T-cell (primary cell): ENCODE results near the gene SLCO2B1. TPM values are rescaled to one million over a fixed set of nuclear protein-coding genes. Genes with fewer than 3 reads are reported as not detected.

Experiments
- ATAC-seq, 4 experiments: fragments of 200-7000 bp in 3 of 4; fragments of 150-1000 bp in 1 of 4; cut with Tn5 transposase; replicated peaks in 1 of 4; 1 replicate in 3 of 4; 2 replicates in 1 of 4; pipeline ENCODE4 v1.10.0; 2021; ENCODE audit warnings: moderate library complexity in 3 of 4, mild to moderate bottlenecking in 2 of 4, moderate number of reproducible peaks in 1 of 4
- CTCF ChIA-PET, 2 donors: fragments of 300-600 bp; sonication (Branson Sonifier 250); formaldehyde crosslinking; loops; one replicate each; lab custom pipeline; 2022; ENCODE audit warnings: antibody characterized with exemption in 2 of 2; lab: Charles Lee
- POLR2A ChIA-PET, 2 donors: fragments of 300-600 bp; sonication (Branson Sonifier 250); formaldehyde crosslinking; loops; one replicate each; lab custom pipeline; 2022; ENCODE audit warnings: antibody characterized with exemption in 2 of 2; lab: Charles Lee
- DNase-seq, 35 experiments: peaks; one replicate each; pipeline versions ENCODE4 v3.0.0 to v3.0.0-alpha.2; 2013 to 2023
- H3K27ac ChIP-seq: one replicate; pipeline ENCODE4 v1.5.1; 2013; ENCODE audit warnings: low read length
- H3K27me3 ChIP-seq, 2 experiments: replicated peaks in 1 of 2; 1 replicate in 1 of 2; 2 replicates in 1 of 2; pipeline versions ENCODE4 v1.6.1 to v1.7.0; 2013; ENCODE audit warnings: low read length in 1 of 2, mixed read lengths in 1 of 2; ENCODE audit not compliant: control insufficient read depth in 2 of 2, insufficient read depth in 2 of 2; ENCODE audit errors: extremely low read depth in 1 of 2
- H3K36me3 ChIP-seq, 2 donors: 1 replicate in 1 of 2; 2 replicates in 1 of 2; pipeline versions ENCODE4 v1.6.1 to v1.7.0; 2013; ENCODE audit warnings: low read length in 1 of 2; ENCODE audit not compliant: control insufficient read depth in 2 of 2, insufficient read depth in 1 of 2; ENCODE audit errors: extremely low read depth in 1 of 2
- H3K4me1 ChIP-seq, 2 experiments: 1 replicate in 1 of 2; 2 replicates in 1 of 2; pipeline versions ENCODE4 v1.6.1 to v1.7.0; 2013; ENCODE audit warnings: low read length in 2 of 2, mixed read lengths in 1 of 2; ENCODE audit not compliant: insufficient read depth in 2 of 2, control insufficient read depth in 1 of 2; ENCODE audit errors: extremely low read depth in 1 of 2
- H3K4me3 ChIP-seq, 2 donors: 1 replicate in 1 of 2; 2 replicates in 1 of 2; pipeline versions ENCODE4 v1.5.1 to v1.7.0; 2013; ENCODE audit warnings: mild to moderate bottlenecking in 2 of 2, low read length in 1 of 2, moderate library complexity in 1 of 2; ENCODE audit not compliant: control insufficient read depth in 1 of 2; ENCODE audit errors: extremely low read depth in 1 of 2
- H3K9me3 ChIP-seq: 2 replicates; pipeline ENCODE4 v1.7.0; 2013
- H3K27ac Mint-ChIP-seq, 2 donors: one replicate each; pipeline ENCODE4 v1.8.0; 2020 to 2021; ENCODE audit warnings: mild to moderate bottlenecking in 2 of 2, mixed read lengths in 2 of 2
- H3K27me3 Mint-ChIP-seq, 2 donors: one replicate each; pipeline ENCODE4 v1.8.0; 2021 to 2022; ENCODE audit warnings: mixed read lengths in 2 of 2
- H3K36me3 Mint-ChIP-seq: one replicate; pipeline ENCODE4 v1.8.0; 2021; ENCODE audit warnings: mixed read lengths
- H3K4me1 Mint-ChIP-seq, 3 donors: one replicate each; pipeline ENCODE4 v1.8.0; 2020 to 2022; ENCODE audit warnings: mixed read lengths in 3 of 3, mild to moderate bottlenecking in 1 of 3
- H3K4me3 Mint-ChIP-seq, 3 donors: one replicate each; pipeline ENCODE4 v1.8.0; 2020 to 2022; ENCODE audit warnings: mild to moderate bottlenecking in 3 of 3, mixed read lengths in 3 of 3, moderate library complexity in 3 of 3
- H3K9me3 Mint-ChIP-seq, 3 donors: one replicate each; pipeline ENCODE4 v1.8.0; 2020 to 2022; ENCODE audit warnings: mixed read lengths in 3 of 3
- WGBS: methylation state at CpG from one replicate; pipeline ENCODE4 v1.1.5; 2013; ENCODE audit warnings: missing lambda C conversion rate; ENCODE audit not compliant: insufficient coverage; 5-methylcytosine and 5-hydroxymethylcytosine counted together
- total RNA-seq, 35 experiments: library from RNA in 6 of 35; stranded (reverse) in 6 of 35; fragments of 120-200 nt in 1 of 35; gene quantifications; one replicate each; pipeline versions ENCODE4 v1.2.1 to v1.2.4 and lab custom pipeline; 2013 to 2026

SLCO2B1 gene
- total RNA-seq, 5 donors from 2014 or later (not counting 1 experiment from before 2014, with no cell fraction given): 0.55 to 0.79 (median 0.63) TPM; not detected in 2

GRCh38 chr11:75203138-75203537 lies 52.2 kb downstream of the SLCO2B1 start:
- H3K4me1 ChIP-seq: peaks cover 0 to 4% of the 10 kb centered on the region in 2 experiments
- no peaks in the 10 kb centered on the region for H3K36me3 ChIP-seq
- peaks cover 0 to 31% of the 10 kb centered on the region in 2 experiments for H3K27me3 ChIP-seq
- WGBS: 87% methylated on average over 4 of the region's 13 CpGs
- no peak overlapping the region for H3K4me3 ChIP-seq
- H3K36me3 Mint-ChIP-seq: no peaks in the 10 kb centered on the region
- no peak overlapping the region for H3K27ac Mint-ChIP-seq
- H3K27ac ChIP-seq: no peak overlapping the region
- H3K27me3 Mint-ChIP-seq: peaks cover 3 to 4% of the 10 kb centered on the region in 2 donors
- ChIA-PET POLR2A (no interaction called here), CTCF (interaction anchor here (1.0 to 1.3 kb wide), 2 partner anchors 62 to 63 kb away, joined by 3 to 10 read pairs; no protein-coding TSS in a partner anchor)
- H3K9me3 Mint-ChIP-seq: no peaks in the 10 kb centered on the region
- H3K4me1 Mint-ChIP-seq: no peaks in the 10 kb centered on the region
- no peaks in the 10 kb centered on the region for H3K9me3 ChIP-seq
- no peak for ATAC-seq
- no peak overlapping the region for H3K4me3 Mint-ChIP-seq
- no peak for DNase-seq

GRCh38 chr11:75203641-75204011 lies 52.7 kb downstream of the SLCO2B1 start:
- POLR2A ChIA-PET: no interaction called here
- no peaks in the 10 kb centered on the region for H3K9me3 ChIP-seq
- 89% methylated on average over 2 of the region's 2 CpGs for WGBS

GRCh38 chr11:75204012-75204674 lies 53.2 kb downstream of the SLCO2B1 start:
- Histone ChIP-seq H3K36me3 (no peaks in the 10 kb centered on the region), H3K27ac (no peak overlapping the region), H3K27me3 (peaks cover 0 to 36% of the 10 kb centered on the region in 2 experiments), H3K9me3 (no peaks in the 10 kb centered on the region), H3K4me1 (peaks cover 0 to 4% of the 10 kb centered on the region in 2 experiments), H3K4me3 (no peak overlapping the region)
- H3K4me1 Mint-ChIP-seq: no peaks in the 10 kb centered on the region
- no peak overlapping the region for H3K4me3 Mint-ChIP-seq
- ChIA-PET CTCF (interaction anchor here (0.5 to 3.1 kb wide), 15 partner anchors 10 to 996 kb away, joined by 3 to 53 read pairs (median 4); no protein-coding TSS in a partner anchor), POLR2A (no interaction called here)
- H3K27me3 Mint-ChIP-seq: peaks cover 3 to 4% of the 10 kb centered on the region in 2 donors
- 84% methylated on average over 10 of the region's 10 CpGs for WGBS
- no peaks in the 10 kb centered on the region for H3K9me3 Mint-ChIP-seq
- DNase-seq (no peak), ATAC-seq (no peak)
- H3K36me3 Mint-ChIP-seq: no peaks in the 10 kb centered on the region
- no peak overlapping the region for H3K27ac Mint-ChIP-seq

More at GRCh38 chr11:75203641-75204011, 52.7 kb downstream of the SLCO2B1 start:
- H3K27ac ChIP-seq: no peak overlapping the region
- no peaks in the 10 kb centered on the region for H3K4me1 Mint-ChIP-seq
- peaks cover 0 to 34% of the 10 kb centered on the region in 2 experiments for H3K27me3 ChIP-seq
- ATAC-seq (no peak), DNase-seq (no peak)
- H3K27ac Mint-ChIP-seq: no peak overlapping the region
- no peaks in the 10 kb centered on the region for H3K9me3 Mint-ChIP-seq
- H3K4me3 ChIP-seq: no peak overlapping the region
- peaks cover 0 to 4% of the 10 kb centered on the region in 2 experiments for H3K4me1 ChIP-seq
- CTCF ChIA-PET: interaction anchor here (1.0 to 1.8 kb wide), 3 partner anchors 58 to 63 kb away, joined by 3 to 14 read pairs (median 10); no protein-coding TSS in a partner anchor
- H3K4me3 Mint-ChIP-seq: no peak overlapping the region
- H3K36me3 ChIP-seq: no peaks in the 10 kb centered on the region
- H3K36me3 Mint-ChIP-seq: no peaks in the 10 kb centered on the region
- peaks cover 3 to 4% of the 10 kb centered on the region in 2 donors for H3K27me3 Mint-ChIP-seq

GRCh38 chr11:75204685-75205563 lies 54.0 kb downstream of the SLCO2B1 start:
- Mint-ChIP-seq H3K4me3 (no peak overlapping the region), H3K27me3 (peaks cover 3 to 4% of the 10 kb centered on the region in 2 donors), H3K36me3 (no peaks in the 10 kb centered on the region), H3K27ac (no peak overlapping the region), H3K9me3 (no peaks in the 10 kb centered on the region), H3K4me1 (no peaks in the 10 kb centered on the region)
- Histone ChIP-seq H3K27me3 (peaks cover 0 to 41% of the 10 kb centered on the region in 2 experiments), H3K9me3 (no peaks in the 10 kb centered on the region), H3K27ac (no peak overlapping the region), H3K4me1 (peaks cover 0 to 4% of the 10 kb centered on the region in 2 experiments), H3K4me3 (no peak overlapping the region), H3K36me3 (no peaks in the 10 kb centered on the region)
- WGBS: 26% methylated on average over 5 of the region's 9 CpGs
- ChIA-PET POLR2A (no interaction called here), CTCF (interaction anchor here (0.5 to 3.1 kb wide), 18 partner anchors 9 to 997 kb away, joined by 3 to 53 read pairs (median 4); no protein-coding TSS in a partner anchor)
- DNase-seq (peak; percentile 38 to 85 (median 71)), ATAC-seq (peak; percentile 74 to 87 (median 80))

- H3K27me3 Mint-ChIP-seq: peaks cover 3 to 4% of the 10 kb centered on the region in 2 donors
- no CpG with 5 or more reads among the region's 5 CpGs for WGBS
- CTCF ChIA-PET: interaction anchor here (0.6 to 3.1 kb wide), 16 partner anchors 9 to 277 kb away, joined by 3 to 53 read pairs (median 4); no protein-coding TSS in a partner anchor
Measured at GRCh38 chr11:75205564-75206020, 54.7 kb downstream of the SLCO2B1 start.

GRCh38 chr11:75208446-75208845 lies 57.5 kb downstream of the SLCO2B1 start:
- WGBS: 25% methylated on average over 2 of the region's 2 CpGs
- Mint-ChIP-seq H3K27me3 (peaks cover 10 to 11% of the 10 kb centered on the region in 2 donors), H3K36me3 (no peaks in the 10 kb centered on the region), H3K9me3 (no peaks in the 10 kb centered on the region), H3K4me1 (no peaks in the 10 kb centered on the region), H3K4me3 (no peak overlapping the region), H3K27ac (no peak overlapping the region)
- DNase-seq (no peak), ATAC-seq (no peak)
- ChIA-PET POLR2A (interaction anchor here in 1 of 2 donors (0.5 kb wide), 1 partner anchor 57 kb away, joined by 9 read pairs; no protein-coding TSS in a partner anchor), CTCF (interaction anchor here (0.6 to 1.6 kb wide), 3 partner anchors 68 to 995 kb away, joined by 4 to 6 read pairs (median 4); no protein-coding TSS in a partner anchor)
- Histone ChIP-seq H3K4me3 (no peak overlapping the region), H3K4me1 (peaks cover 0 to 4% of the 10 kb centered on the region in 2 experiments), H3K27ac (no peak overlapping the region), H3K36me3 (no peaks in the 10 kb centered on the region), H3K27me3 (peaks cover 0 to 40% of the 10 kb centered on the region in 2 experiments), H3K9me3 (no peaks in the 10 kb centered on the region)

More at GRCh38 chr11:75205564-75206020, 54.7 kb downstream of the SLCO2B1 start:
- no peaks in the 10 kb centered on the region for H3K36me3 Mint-ChIP-seq
- Histone ChIP-seq H3K9me3 (no peaks in the 10 kb centered on the region), H3K4me1 (peaks cover 0 to 4% of the 10 kb centered on the region in 2 experiments), H3K4me3 (no peak overlapping the region), H3K36me3 (no peaks in the 10 kb centered on the region), H3K27ac (no peak overlapping the region), H3K27me3 (peaks cover 0 to 41% of the 10 kb centered on the region in 2 experiments)
- H3K9me3 Mint-ChIP-seq: no peaks in the 10 kb centered on the region
- H3K27ac Mint-ChIP-seq: no peak overlapping the region
- no peak overlapping the region for H3K4me3 Mint-ChIP-seq
- no peaks in the 10 kb centered on the region for H3K4me1 Mint-ChIP-seq
- POLR2A ChIA-PET: no interaction called here
- ATAC-seq (no peak), DNase-seq (no peak)
